Gastrocnemius medialis (tissue), 4 donors: Measurements from ENCODE around the gene ZBTB17.
"Not testable (repeated sequence)": the region's sequence is repeated elsewhere in the genome, so short reads cannot be mapped to it uniquely, and the experiment has no call there.

Experiments
- CTCF ChIP-seq, 5 experiments: fragments of 450-650 bp in 3 of 5; fragments of 200-600 bp in 2 of 5; sonication (generic) in 2 of 5; IDR thresholded peaks in 4 of 5; conservative IDR thresholded peaks in 1 of 5; 1 replicate in 4 of 5; 2 replicates in 1 of 5; pipeline ENCODE4 v1.5.1; 2016 to 2019; ENCODE audit warnings: antibody characterized with exemption in 5 of 5, mild to moderate bottlenecking in 3 of 5, moderate library complexity in 3 of 5
- POLR2A ChIP-seq, 2 donors: fragments of 450-650 bp; IDR thresholded peaks; one replicate each; pipeline ENCODE4 v1.6.1; 2017; ENCODE audit warnings: antibody characterized with exemption in 2 of 2, mild to moderate bottlenecking in 2 of 2, moderate library complexity in 2 of 2

- TF ChIP-seq CTCF (IDR thresholded peaks at IDR 0.05 in 4 of 5, conservative IDR thresholded peaks at IDR 0.05 in 1 of 5); POLR2A (IDR thresholded peaks at IDR 0.05): not testable (repeated sequence)
Measured at GRCh38 chr1:16020878-16021277, 45.0 kb upstream of the ZBTB17 start.
